Right forelimb (tissue), 1 donor: ENCODE results near the gene MRPL58.
"Not testable (repeated sequence)": the region's sequence is repeated elsewhere in the genome, so short reads cannot be mapped to it uniquely, and the experiment has no call there.

Experiments used
- DNase-seq: peaks from one replicate; pipeline ENCODE4 v3.0.0-alpha.2; 2018

The MRPL58 gene

DNA sequence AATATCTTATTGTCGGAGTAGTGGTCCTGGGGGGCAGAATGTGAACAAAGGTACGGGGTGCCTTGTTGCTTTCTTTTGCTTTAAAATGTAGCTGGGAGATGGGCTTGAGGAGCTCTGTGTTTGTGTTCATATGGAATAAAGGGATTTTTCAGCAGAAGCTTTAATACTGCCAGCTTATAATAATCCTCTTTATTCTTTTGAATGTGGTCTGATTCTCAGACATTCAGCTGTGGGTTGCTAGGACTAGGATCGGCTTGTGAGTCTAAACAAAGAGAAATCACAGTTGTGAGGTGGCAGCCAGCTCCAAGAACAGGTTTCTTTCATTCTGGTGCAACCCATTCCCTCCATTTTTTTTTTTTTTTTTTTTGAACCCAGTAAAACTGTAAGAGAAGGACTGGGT lies 7.2 kb downstream of the MRPL58 start:
- no peak for DNase-seq

DNA sequence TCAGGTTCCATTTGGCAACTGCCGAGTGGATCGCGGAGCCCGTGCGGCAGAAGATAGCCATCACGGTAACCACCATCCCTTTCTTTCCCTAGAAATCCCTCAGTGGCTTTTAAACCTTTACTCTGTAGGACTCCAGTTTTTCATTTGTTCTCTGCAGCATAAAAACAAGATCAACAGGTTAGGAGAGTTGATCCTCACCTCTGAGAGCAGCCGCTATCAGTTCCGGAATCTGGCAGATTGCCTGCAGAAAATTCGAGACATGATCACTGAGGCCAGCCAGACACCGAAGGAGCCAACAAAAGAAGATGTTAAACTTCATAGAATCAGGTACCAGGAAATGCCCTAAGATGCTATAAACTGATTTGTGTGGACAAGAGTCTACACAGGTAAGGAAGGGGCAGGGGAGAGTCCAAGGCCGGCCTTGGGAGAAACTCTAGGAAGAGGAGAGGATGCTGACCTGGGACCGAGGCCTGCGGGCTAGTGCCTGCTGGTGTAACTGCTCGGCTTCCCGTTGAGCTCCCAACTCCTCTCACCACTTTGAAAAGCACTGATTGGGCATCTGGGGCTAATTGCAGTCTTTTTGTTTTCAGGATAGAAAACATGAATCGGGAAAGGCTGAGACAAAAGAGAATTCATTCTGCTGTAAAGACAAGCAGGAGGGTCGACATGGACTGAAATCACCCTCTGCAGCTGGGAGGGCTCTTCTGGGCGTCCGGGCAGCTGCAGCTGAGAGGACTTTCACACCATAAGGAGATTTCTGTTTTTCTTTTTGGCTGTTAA lies 8.1 kb downstream of the MRPL58 start:
- no peak for DNase-seq

DNA sequence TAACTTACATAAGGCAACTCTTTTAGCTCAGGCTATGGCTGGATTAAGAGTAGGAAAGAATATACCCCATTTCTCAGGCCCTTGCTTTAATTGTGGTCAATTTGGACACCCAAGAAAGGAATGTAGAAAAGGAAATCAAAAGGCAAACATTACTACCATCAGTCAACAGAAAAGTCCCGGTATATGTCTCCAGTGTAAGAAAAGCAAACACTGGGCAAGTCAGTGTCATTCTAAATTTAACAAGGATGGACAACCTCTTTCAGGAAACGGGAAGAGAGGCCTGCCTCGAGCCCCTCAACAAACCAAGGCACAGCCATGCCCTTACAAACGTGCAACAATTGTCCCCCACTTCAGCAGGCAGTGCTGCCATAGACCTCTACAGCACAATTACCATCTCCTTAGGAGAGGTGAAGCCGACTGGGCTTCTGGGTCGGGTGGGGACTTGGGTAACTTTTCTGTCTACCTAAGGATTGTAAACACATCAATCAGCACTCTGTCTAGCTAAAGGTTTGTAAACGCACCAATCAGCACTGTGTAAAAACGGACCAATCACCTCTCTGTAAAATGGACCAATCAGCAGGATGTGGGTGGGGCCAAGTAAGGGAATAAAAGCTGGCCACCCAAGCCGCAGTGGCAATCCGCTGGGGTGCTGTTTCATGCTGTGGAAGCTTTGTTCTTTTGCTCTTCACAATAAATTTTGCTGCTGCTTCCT lies 12.4 kb downstream of the MRPL58 start:
- no peak for DNase-seq

DNA sequence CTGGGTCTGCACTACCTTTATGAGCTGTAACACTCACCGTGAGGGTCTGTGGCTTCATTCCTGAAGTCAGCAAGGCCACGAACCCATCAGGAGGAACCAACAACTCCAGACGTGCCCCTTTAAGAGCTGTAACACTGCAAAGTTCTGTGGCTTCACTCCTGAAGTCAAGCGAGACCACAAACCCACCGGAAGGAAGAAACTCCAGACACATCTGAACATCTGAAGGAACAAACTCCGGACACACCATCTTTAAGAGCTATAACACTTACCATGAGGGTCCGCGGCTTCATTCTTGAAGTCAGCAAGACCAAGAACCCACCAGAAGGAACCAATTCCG lies 12.9 kb downstream of the MRPL58 start:
- DNase-seq, result not testable (repeated sequence)

DNA sequence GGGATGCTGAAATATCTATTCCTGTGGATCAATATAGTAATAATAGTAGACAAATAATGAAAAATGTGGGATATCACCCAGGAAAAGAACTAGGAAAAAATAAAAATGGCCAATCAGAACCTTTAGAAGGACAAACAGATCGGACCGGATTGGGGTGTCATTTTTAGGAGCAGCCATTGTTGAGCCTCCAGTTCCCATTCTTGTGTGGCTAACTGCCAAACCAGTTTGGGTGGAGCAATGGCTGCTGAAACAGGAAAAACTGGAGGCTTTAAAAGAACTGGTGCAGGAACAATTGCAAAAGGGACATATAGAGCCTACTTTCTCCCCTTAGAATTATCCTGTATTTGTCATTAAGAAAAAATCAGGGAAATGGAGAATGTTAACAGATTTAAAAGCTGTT lies 14.2 kb downstream of the MRPL58 start:
- DNase-seq, result not testable (repeated sequence)

DNA sequence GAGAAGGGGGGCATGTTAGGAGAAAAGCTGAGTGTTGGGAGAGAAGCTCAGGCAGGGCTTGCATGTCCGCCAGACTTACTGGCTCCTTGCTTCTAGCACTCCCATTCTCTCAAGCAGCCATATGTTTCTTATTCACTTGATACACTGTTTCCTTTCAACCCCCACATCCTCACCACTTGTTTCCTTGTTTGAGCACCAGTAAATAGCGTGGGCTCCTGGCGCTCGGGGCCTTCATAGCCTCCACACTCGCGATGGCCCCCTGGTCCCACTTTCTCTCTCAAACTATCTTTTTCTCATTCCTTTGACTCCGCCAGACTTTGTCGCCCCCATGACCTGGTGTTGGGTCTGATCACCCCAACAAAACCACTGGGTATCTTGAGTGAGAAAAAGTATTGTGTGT lies 17.7 kb downstream of the MRPL58 start:
- no peak for DNase-seq

DNA sequence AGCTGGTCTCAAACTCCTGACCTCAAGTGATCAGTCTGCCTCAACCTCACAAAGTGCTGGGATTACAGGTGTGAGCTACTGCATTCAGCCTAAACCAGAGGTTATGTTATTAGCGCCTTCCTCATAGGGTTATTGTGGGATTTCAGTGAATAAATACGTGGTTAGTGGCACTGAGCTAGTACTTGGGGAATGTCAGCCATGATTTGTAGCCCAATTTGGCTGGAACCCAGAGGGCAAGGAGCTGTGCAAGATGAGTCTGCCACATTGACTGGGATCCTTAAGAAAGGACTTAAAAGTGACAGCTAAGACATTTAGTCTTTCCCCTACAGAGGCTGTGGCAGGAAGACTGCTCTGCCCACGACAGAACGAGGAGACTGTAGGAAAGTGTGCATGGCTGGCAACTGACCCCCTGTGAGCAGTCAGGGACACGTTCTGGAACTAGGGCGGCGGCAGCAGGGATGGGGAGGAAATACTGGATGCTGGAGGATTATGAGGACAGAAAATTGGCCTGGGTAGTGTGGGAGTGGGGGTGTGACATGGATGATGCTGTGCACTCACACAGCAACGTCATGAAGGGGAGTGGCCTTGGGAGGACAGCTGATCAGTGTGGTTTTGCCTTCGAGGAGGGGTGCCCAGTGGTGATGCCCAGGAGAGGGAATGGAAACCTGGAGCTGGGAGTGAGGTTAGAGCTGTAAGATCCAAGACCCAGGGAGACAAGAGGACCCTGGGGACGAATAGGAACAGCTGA lies 19.7 kb downstream of the MRPL58 start:
- DNase-seq, result peak; percentile 77

DNA sequence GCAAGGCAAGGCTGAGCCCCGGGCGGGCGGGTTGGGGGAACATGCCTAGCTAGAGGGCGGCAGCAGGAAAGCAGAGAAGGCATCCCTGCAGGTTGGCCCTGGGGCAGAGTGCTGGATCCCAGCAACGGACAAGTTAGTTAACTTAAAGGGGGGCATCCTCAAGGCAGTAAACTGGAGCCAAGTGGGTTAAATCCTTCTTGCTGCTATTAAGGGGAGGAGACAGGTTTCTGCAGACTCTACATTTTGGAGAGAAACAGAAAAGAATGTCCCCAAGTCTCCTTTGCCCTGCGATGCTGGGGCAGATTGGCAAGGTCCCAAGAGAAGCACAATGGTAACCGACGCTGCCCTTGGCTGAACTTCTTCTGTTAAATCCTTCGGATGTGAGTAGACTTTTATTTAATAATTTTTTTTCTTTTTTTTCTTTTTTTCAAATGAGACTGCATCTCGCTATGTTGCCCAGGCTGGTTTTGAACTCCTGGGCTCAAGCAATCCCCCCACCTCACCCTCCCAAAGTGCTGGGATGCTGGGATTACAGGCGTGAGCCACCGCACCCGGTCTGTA lies 20.3 kb downstream of the MRPL58 start:
- DNase-seq, result no peak

DNA sequence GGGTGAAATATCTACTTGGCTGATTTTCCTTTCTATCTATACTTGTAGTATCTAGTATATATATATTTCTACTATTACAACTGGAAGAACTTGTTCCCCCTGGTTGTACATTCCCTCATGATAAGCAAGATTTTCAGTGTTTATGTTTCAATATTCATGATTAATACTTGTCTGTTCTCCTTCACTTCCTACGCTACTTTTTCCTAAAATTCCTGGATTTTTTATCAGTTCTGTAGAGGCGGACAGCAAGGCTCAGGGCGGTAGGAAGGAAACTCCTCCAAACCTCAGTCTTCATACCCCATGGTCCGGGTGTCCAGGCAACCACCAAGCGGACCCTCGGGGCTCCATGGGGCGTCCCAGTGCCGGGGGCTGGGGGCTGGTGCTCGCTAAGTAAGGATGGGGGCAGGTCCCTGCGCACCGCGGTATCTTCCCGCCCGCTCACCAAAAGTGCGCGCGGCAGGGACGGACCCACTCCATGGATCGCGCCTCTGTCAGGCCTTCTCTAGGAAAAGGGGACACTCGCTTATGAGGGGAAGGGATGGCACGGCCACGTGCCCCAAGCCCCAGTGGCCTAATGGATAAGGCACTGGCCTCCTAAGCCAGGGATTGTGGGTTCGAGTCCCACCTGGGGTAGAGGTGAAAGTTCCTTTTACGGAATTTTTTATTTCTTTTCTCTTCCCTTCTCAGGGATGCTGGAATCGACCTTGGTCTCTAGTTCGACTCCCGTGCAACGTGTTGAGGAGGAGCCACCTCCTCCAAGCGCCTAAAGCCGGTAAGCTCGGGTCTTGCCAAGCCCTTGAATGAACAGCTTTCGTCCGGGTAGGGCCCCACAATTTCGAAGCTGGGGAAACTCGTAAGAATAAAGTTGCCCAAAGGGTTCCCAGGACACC lies 21.1 kb downstream of the MRPL58 start:
- DNase-seq, result peak; percentile 99

DNA sequence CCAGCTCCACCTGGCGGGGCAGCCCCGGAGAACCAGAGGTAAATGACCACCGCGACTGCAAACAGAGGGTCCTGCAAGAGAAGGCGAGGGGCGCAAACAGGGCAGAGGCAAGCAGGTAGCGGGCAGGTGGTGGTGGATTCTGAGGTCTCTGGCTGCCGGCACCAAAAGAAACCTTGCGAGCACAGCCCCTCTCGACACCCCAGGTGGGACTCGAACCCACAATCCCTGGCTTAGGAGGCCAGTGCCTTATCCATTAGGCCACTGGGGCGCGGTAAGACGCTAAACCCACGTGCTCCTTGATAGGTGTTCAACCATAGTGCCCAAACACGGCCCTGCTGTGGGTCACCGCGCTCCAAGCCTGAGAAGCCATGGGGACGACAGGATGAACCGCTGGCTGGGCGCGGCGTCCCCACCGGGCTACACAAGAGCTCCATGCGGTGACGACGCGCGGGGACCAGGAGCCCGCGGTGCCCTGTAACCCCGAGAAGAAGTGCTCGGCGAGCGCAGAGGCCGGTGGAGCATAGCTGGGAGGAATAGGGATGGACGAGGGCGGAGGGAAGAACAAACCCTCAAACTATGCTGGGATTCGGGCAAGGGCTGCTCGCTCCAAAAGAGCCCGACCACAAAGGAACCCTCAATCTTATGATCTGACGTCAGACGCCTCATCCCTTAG lies 21.9 kb downstream of the MRPL58 start:
- peak; percentile 94 for DNase-seq

DNA sequence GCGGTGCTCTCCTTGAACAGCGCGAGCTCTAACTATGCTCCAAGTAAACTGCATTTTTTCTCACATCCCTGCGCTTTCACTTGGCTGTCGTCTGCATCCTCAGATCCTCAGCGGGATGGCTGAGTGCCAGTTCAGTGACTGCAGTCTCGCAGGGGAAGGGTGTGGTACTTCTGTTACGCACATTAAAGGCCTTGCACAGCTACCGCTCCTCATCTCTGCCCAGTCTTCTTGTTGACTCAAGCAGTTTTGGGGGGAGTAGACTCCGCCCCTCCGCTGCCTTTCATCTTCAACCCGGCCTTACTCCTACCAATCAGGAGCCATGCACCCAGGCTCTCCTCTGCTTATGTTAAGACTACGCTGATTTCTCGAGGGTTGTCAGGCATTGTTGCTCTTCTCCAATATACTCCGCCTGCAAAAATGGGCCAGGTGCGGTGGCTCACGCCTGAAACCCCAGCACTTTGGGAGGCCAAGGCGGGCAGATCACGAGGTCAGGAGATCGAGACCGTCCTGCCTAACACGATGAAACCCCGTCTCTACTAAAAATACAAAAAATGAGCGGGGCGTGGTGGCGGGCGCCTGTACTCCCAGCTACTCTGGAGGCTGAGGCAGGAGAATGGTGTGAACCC lies 24.3 kb downstream of the MRPL58 start:
- peak; percentile 81 for DNase-seq

DNA sequence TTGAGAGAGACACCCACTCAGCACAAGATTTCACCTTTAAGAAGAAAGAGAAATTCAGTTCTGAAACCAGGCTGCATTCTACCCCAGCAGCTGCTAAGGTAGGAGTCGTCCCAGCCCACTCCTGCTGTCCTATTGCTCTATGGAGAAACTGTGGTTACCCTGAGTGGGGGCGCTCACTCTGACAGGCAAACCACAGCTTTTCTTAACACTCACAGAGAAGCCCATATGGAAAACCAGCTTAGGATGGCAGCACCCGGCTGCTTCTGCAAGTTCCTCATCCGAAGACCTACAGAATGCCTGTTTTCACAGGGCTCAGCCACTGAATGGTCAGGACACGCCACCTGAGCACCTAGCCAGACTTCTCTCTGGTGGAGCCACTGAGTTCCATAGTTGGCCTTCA lies 26.8 kb downstream of the MRPL58 start:
- DNase-seq, result no peak

DNA sequence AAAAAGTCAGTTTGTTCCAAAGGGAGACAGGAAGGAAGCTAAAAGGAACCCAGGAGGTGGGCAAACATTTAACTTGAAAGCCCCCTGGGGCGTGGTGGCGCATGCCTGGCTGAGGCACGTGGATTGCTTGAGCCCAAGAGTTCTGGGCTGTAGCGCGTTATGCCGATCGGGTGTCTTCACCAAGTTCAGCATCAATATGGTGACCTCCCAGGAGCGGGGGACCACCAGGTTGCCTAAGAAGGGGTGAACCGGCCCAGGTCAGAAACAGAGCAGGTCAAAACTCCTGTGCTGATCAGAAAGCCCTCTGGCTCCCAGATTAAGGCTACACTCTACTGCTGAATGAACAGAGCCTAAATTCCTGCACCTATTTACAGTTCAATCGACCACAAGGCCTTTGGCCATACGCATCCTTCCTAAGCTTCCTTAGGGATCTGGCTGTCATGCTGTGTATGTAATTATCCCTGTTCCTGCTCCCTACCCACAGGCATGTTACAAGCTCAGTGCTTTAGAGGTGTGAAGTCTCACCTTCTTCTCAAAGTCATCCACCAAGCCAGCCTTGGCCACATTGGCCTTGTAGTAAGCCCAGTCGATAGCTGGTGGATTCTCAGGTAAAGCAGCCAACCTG lies 29.3 kb downstream of the MRPL58 start:
- DNase-seq, result no peak

DNA sequence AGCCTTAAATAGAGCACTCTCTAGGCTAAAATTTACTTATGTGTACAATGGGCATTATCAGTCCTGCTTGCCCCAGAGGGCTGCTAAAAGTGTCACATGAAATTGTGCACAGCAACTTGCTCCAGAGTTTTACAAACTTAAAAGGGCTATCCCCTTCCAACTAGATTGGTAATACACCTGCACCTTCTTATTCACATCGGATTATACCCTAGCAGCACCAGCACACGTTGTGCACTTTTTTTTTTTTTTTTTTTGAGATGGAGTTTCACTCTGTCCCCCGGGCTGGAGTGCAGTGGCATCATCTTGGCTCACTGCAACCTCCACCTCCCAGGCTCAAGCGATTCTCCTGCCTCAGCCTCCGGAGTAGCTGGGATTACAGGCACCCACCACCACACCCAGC lies 31.3 kb downstream of the MRPL58 start:
- DNase-seq, result not testable (repeated sequence)

DNA sequence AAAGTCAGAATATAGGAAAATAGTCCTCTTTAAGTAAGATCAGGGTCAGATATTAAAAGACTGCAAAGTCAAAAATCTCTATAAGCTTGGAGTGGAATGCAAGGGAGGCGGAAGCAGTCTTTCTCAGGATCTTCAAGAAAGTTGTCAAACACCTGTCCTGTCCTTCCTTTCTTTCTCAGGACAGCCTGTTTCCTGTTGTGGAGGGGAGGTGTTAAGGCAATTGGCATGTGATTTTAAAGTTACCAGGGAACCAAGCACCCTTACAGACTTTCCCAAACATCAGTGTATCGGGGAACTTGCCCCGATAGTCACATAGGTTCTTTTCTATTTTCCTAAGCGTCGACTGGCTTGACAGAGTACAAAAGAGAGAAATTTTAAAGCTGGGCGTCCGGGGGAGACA lies 32.2 kb downstream of the MRPL58 start:
- DNase-seq, result no peak

DNA sequence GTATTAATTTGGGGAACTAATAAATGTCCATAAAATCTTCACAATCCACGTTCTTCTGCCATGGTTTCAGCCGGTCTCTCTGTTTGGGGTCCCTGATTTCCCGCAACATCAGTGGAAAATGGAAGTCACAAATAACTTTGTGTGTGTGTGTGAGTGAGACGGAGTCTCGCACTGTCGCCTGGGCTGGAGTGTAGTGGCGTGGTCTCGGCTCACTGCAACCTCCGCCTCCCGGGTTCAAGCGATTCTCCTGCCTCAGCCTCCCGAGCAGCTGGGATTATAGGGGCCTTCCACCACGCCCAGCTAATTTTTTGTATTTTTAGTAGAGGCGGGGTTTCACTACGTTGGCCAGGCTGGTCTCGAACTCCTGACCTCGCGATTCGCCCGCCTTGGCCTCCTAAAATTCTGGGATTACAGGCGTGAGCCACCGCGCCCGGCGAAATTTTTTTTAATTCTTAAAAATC lies 33.5 kb downstream of the MRPL58 start:
- DNase-seq, result not testable (repeated sequence)

DNA sequence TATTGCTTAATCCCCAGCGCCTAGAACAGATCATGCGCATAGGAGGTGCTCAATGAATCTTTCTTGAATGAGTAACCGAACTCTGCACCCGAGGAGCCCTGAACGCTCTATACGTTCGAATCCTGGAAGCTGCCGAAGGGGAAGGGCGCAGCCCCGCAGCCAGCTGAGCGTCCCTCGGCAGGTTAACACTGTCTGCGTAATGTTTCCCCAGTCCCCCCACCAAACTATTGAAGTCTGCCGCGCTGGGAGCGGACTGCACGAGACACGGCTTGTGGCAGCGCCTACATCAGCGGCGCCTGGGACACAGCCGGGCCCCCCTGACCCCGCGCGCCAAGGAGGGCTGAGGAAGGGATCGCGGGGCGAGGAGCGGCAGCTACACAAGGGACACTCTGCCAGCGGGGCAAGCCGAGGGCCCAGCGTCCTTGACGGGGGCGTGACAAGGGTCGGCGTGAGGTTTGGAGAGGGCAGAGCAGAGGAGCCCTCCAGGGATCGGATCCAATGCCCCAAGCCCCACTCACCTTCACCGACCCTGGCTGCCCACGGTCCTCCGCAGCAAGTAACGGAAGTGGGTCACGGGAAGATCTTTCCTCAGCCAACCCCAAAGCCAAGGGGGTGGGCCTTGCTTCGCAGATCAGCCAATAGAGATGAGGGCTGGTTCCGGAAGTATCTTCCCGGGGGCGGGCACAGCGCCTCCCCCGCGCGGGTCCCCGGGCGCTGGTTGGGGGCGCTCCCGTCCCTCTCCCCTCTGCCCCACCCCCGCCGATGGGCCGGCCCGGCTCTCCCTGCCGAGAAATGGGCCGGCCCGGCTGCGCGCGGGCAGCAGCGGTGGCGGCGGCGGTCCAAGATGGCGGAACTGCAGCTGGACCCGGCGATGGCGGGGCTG lies 34.2 kb downstream of the MRPL58 start, which contains the start of the genes ATP5PD and KCTD2:
ATP5PD (minus strand) TSS at position 563 of the 883 bp plus-strand sequence. CDS start 4,319 bp downstream, outside the sequence.
KCTD2 (plus strand) TSS at position 819 of the 883 bp plus-strand sequence; CDS start at position 845, 26 bp downstream.
- DNase-seq, result peak; percentile 98

DNA sequence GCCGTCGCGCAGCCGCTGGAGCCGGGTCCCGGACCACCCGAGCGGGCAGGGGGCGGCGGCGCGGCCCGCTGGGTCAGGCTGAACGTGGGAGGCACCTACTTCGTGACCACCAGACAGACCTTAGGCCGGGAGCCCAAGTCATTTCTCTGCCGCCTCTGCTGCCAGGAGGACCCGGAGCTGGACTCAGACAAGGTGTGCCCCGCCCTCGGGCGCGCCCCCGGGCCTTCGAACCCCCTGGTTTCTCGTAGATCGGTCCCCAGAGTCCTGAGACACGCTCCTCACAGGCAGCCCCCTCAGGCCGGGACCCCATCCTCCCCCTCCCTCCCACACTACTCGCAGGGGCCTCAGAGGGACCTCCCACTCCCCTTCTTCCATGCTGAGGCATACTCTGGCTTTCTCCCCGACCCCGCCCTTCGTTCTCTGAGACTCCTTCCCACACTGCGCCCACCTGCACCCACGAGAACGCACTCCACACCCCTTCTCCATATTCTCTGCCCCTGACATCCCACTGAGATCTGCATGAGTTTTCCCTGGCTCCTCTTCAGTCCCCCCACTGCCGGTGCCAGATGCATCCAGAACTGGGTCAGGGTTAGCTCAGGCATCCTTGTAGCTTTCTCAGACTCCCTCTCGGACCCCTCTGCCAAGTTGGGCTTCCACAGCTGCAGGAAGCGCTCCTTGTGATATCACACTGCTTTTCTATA lies 35.1 kb downstream of the MRPL58 start:
- DNase-seq, result peak; percentile 65
